NCI-H524 (cell line): ENCODE measurements around the gene ATP6V0D1.
A peak's percentile ranks its signal among the peaks of the same experiment; 100 is the strongest.

Source experiments
- DNase-seq, 2 experiments: peaks; one replicate each; lab custom pipeline; 2025; lab: John Stamatoyannopoulos, UW

ATP6V0D1 gene

DNA sequence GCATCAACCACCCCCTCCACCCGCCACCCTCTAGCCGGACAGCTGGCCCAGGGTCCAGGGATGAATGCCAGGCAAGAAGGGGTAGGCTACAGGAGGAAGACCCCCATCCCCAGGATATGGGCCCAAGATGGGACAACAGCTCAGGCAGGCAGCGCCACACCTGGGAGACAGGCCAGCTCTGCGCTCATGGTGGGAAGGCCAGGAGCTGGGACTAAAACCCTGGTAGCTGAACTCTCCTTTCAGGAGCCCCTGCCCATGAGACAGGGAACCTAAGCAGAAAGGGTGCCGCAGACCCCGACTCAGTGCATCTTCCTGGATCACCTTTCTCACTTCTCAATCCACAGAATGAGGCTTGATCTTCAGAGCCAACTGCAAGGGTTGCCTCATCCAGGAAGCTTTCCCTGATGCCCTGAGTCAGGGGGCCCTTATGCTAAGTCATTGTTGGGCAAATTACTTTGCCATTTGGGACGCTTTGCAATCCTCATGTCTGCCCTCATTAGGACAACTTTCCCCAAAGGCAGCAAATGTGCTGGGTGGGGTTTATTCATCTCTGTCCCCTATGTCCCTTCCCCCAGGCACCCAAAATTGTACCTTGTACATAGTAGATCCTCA is 73.7 kb downstream of the ATP6V0D1 start:
- DNase-seq: no peak

GRCh38 chr16:67406111-67406971 is 74.6 kb downstream of the ATP6V0D1 start:
- no peak for DNase-seq

DNA sequence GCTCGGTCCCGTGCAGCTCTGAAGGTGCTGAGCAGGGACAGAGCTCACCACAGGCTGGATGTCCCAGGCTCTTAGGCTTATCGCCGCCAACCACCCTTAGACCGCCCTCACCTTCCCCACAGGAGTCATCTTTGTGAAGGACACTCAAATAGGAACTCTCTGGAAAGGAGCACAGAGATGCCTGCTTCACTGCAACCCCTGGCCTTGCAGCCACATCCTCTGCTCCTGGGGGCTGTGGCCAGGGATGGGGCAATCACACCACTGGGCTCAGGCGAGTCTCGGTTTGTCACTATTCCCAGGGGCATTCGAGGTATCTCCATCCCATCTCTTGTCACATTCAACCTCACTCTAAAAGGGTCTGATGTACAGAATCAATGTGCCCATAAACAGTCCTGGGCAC is 75.6 kb downstream of the ATP6V0D1 start:
- DNase-seq: no peak

DNA sequence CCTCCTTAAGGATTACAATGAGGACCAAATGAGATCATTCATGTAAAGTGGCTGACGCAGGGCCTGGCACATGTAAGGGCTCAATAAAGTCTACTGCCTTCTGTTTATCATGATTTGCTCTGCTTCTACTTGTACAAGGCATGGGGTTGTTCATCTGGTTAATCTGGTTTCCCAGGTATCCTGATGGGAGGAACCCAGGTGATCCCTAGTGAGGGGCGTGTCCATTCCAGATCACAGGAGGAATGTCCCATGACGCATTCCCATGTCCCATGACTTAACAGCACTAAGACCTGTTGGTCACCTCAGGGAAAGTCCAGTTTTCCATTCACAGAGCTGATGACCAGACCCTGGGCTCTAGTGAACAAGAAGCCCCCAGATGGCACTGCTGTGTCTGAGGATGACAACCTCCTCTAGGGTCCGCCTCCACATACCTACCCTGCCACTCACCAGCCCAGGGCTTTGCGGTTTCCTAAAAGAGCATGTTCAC is 76.2 kb downstream of the ATP6V0D1 start:
- DNase-seq: no peak

DNA sequence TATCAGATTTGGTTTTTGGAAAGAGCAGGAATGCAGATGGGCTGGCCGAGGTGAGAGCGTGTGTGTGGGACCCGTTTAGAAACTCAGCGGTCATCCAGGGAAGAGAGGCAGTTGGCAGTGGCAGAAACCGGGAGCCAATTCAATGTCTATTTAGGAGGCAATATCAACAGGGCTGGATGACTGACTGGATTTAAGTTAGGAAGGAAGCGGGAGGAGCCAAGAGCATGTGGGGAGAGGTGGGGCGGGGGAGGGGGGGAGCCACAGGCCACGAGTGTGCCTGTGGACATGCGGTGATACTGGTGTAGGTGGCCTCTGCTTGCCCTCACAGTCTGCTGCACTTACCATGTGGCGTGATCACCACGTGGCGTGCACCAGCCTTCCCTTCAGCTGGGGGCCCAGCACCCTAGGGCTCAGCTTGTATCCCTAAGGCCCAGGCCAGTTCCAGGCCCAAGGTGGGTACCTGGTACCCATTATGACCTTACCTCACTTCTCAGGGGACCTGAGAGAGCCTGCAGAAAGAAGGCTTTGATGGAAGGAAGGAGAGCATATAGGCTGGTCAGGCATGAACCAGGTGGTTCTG is 76.9 kb downstream of the ATP6V0D1 start:
- no peak for DNase-seq

DNA sequence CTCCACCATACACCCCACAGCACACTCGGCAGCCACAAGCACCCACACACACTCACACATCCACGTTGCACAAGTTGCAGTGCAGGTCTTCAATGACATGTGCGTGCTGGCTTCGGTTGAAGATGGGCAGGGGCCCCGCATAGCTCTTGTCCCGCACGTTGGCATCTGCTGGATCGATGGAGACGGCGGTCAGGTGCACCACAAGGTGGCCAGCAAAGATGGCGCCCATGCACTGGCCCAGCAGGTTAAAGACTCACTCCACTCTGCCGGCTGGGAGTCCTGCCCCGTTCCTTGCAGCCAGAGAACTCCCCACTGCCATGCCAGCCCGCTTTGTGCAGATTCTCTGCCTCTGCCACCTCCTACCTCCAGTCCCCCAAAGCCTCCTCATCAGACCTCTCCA is 80.1 kb downstream of the ATP6V0D1 start:
- no peak for DNase-seq

DNA sequence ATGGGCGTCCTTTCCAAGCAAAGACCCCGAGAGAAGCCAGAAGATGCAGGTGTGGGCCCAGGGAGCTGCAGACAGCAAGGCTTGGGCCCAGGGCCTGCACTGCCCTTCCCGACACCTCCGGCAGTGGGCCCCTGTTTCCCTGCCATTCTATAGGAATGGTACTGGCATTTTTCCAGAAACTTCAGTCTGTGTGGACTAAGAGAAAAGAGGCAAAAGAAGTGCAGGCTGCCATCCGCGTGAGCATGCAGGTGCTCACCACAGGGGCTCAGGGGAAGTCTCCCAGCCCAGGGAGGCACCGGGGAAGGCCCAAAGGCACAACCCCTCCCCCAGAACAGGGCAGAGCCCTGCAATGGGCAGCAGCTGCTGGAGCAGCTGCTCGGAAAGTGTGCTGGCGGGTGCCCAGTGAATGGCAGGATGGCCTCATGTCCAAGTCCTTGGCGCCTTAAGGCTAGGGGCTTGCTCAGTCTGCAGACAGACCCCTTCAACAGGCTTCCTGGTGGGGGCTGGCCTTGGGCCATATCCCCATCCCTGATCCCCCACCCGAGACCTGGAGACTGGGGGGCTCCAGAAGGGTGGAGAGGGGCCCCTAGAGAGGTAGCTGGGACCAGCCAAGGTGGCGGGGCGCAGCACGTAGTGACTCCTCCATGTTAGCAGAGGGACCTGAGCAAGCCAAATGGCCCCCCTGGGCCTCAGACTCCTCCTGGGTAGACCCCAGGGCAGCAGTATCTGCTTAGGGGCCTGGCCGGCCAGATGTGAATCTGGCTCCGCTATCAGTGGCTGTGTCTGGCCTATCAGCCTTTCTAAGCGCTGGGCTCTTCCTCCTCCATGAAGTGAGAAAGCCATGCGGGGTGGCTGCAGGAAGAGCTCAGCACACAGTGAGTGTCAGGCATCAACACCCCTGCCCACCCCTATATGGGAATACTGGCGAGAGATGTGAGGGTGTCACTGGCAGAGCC is 80.9 kb downstream of the ATP6V0D1 start:
- peak; percentile 73 to 88 for DNase-seq

DNA sequence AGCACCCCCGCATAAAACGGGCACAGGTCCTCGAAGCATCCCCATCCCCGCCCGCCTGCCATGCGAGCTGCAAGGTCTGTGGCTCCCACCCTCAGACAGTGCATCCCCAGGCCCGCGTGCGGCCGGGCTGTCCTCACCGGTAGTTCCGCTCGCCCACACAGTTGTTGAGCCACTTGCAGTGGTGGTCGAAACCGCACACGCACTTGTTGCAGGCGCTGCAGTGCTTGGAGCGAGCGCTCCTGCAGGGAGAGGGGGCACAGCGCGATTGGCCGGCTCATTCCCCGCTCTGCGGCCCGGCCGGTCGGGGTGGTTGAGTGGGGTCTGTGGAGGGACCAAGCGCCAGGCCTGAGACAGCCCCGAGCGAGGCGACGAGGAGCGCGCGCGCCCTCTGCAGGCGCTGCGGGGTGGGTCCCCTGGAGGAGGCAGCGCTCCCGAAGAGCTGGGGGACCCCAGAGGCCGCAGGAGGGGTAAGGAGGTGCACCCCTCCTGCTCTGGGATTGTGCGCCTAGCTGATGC is 81.7 kb downstream of the ATP6V0D1 start:
- DNase-seq: peak in 1 of 2 experiments; percentile 49

GRCh38 chr16:67398546-67399217 is 82.3 kb downstream of the ATP6V0D1 start:
- no peak for DNase-seq

- DNase-seq: no peak
Measured at GRCh38 chr16:67397812-67398545, 83.0 kb downstream of the ATP6V0D1 start.

DNA sequence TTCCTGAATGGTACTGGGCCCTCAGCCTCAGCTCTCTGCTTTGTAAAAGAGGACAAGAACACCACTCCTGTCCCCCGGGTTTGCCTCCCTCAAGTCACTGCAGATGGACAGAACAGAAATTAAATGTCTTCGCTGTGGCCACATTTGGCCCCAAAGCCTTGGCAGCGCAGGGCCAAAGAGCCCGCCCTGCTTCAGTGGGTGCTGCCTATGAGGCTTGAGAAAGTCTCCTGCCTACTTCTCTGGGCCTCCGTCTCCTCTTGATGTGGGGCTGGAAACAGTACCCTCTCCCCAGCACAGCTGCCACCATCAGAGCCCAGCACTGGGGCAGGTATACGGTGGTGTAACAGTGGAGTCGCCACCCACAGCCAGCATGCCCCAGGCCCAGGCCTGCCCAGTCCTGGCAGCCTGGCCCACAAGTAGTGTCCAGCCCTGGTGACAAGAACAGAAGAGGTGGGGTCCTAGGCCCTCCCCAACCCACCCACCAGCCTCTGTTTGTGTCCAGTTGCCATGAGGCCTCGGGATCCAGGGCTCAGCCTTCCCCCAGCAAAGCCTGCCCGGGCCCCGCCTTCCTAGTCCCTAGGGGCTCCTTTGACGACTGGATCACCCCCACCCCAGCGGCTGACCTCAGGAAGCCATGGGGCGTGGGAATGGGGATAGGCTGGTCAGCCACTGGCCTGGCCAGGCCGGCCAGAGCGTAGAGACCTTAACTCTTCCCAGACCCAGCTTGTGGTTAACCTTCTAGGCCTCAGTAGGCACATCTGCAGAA is 83.7 kb downstream of the ATP6V0D1 start:
- DNase-seq: peak in 1 of 2 experiments; percentile 19

DNA sequence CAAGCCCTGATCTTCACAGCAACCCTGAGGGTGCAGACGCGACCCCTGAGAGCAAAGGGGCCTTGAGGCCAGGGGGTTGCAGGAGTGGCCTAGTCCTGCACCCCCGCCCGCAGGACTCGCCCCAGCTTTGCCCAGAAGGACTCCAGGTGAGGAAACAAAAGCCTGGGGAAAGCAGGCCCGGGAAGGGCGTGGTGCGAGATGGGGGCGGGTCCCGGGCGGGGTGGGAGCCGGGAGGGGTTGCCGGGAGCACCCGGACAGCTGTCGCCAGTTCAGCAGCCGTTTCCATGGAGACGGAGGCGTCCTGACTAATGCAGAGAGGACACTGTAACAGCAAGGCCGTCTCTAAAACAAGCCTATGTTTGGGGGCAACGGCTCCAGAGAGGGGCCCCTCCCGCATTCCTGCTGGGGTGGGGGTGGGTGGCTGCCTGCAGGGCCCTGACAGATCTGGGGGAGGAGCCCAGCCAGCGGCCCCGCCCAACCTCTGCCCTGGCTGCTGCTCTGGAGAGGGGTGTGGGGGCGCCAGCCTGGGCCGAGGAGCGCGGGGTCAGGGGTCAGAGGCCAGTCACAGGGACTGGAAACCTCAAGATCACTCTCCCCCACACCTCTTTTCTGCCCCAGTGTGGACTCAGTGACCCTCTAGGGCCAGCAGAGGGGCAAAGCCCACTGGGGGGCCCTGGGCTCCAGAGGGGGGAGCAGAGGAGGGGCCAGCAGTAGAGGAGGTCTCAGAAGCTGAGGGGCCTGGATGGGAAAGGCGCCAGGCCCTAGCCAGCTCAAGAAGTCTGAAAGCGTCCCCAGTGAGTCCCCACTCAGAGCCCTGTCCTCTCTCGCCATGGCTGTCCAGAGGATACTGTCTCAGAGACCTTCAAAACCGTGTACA is 84.6 kb downstream of the ATP6V0D1 start:
- peak; percentile 97 to 99 for DNase-seq

DNA sequence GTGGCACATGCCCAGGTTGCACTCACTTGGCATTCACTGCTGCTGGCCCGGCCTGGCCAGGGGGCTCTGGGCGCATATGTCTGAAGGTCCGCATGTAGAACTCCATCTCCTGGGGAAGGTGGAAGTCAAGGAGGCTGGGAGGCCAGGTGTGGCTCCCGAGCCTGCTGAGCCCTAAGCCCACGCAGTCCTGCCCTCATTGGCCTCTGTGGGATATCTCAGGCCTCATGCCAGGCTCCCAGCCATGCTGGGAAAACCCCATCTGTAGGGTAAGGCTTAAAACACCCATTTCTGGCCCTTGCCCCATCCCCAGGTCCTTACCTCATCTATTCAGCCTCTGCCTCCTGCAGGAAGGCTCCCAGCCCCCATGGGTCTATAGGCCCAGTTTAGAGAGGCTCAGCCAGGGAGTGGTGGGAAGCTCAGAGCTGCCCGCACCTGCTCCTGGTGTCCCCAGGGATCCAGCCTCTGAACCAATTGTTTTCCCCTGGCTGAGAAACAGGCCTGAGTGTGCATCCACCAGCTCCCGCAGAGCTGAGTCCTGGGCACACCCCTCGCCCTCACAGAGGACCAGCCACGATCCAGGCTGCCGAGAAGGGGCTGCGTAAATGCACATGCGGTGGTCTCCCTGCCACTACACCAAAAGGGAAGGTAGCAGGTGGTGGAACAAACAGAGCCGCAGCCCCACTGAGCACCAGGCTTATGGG is 85.3 kb downstream of the ATP6V0D1 start:
- DNase-seq: peak; percentile 91 to 96

DNA sequence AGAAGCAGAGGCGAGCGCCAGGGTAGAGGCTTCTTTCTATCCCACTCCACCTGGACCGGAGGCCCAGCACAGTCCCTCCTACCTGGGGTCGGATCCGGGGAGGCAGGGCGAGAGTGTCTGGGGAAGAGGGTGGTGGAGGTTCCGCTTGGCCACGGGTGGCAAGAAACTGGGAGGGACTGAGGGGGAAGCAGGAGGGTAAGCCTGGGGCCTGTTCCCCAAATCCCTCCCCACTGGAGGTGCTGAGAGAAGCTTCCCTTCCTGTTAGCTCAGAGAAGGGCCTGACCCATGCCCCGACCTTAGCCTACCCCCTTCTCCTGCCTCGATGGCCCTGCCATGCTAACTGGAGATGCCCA is 85.9 kb downstream of the ATP6V0D1 start:
- DNase-seq: no peak

DNA sequence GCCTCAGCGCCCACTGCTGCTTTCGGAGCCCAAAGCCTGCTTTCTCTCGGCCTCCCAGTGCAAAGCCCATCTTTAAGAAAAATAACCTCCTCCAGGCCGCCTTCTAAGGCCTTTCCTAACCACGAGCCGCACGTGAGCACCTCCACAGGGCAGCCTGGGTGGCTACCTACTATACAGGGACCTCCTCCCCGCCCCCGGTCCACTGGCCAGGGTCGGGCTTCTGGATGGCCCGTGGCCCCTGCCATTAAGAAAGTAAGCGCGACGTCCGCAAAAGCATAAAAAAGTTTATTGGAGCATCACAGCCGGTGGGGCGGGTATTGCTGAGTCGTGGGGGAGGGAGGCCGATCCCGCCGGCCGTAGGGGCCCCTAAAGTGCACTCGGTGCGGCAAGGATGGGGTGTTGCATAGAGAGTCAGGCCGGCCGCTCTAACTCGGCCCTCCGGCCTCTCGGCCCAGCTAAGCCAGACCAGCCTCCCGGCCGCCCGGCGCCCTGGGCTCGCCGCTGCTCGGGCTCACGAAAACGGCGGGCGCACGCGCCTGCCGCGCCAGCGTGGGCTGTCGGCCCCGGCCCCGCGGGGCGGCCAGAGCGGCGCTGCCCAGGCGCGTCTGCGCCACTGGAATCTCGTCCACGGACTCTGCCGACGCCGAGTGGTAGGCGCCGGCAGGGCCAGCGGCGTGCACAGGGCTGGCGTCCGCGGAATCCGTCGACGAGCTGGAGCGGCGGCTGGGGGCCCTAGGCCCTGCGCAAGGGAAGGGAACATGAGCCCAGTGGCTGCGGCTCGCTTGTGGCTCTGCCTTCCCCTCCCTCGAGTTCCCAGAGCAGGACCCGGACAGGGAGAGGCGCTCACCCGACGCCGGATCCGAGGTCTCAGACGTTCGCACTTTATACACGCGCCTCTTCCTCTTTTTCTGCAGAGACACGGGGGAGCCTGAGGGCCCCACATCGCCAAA is 86.5 kb downstream of the ATP6V0D1 start:
- no peak for DNase-seq

- peak in 1 of 2 experiments; percentile 55 for DNase-seq
Measured at GRCh38 chr16:67393788-67394154, 87.2 kb downstream of the ATP6V0D1 start.
